ENCODE results near the gene SUSD6.
A peak's percentile ranks its signal among the peaks of the same experiment; 100 is the strongest.
"Not testable (repeated sequence)": the region's sequence is repeated elsewhere in the genome, so short reads cannot be mapped to it uniquely, and the experiment has no call there.

SUSD6 gene

GRCh38 chr14:69624136-69624535, 12.7 kb downstream of the SUSD6 start:
- no peak for DNase-seq (ENCODE audit: low read depth)

- DNase-seq (ENCODE audit: low read depth), result peak; percentile 66
Observed at GRCh38 chr14:69625299-69626131, 14.1 kb downstream of the SUSD6 start.

GRCh38 chr14:69626132-69626500, 14.7 kb downstream of the SUSD6 start:
- no peak for DNase-seq (ENCODE audit: low read depth)

- no peak for DNase-seq (ENCODE audit: low read depth)
Observed at GRCh38 chr14:69629225-69630127, 18.1 kb downstream of the SUSD6 start.

GRCh38 chr14:69630360-69630759, 19.0 kb downstream of the SUSD6 start:
- DNase-seq (ENCODE audit: low read depth), result no peak

GRCh38 chr14:69631509-69631908, 20.1 kb downstream of the SUSD6 start:
- no peak for DNase-seq (ENCODE audit: low read depth)

GRCh38 chr14:69632164-69632563, 20.8 kb downstream of the SUSD6 start:
- no peak for DNase-seq (ENCODE audit: low read depth)

- DNase-seq (ENCODE audit: low read depth), result no peak
Observed at GRCh38 chr14:69632593-69633151, 21.3 kb downstream of the SUSD6 start.

- no peak for DNase-seq (ENCODE audit: low read depth)
Observed at GRCh38 chr14:69633238-69633637, 21.8 kb downstream of the SUSD6 start.

- DNase-seq (ENCODE audit: low read depth), result no peak
Observed at GRCh38 chr14:69635981-69636639, 24.7 kb downstream of the SUSD6 start.

GRCh38 chr14:69636718-69637480, 25.5 kb downstream of the SUSD6 start:
- DNase-seq (ENCODE audit: low read depth), result no peak

GRCh38 chr14:69637503-69638031, 26.2 kb downstream of the SUSD6 start:
- DNase-seq (ENCODE audit: low read depth), result no peak

- no peak for DNase-seq (ENCODE audit: low read depth)
Observed at GRCh38 chr14:69640931-69641330, 29.5 kb downstream of the SUSD6 start.

- DNase-seq (ENCODE audit: low read depth), result not testable (repeated sequence)
Observed at GRCh38 chr14:69642212-69642793, 30.9 kb downstream of the SUSD6 start.

- DNase-seq (ENCODE audit: low read depth), result peak; percentile 50
Observed at GRCh38 chr14:69643430-69644200, 32.2 kb downstream of the SUSD6 start.

GRCh38 chr14:69644814-69645213, 33.4 kb downstream of the SUSD6 start:
- DNase-seq (ENCODE audit: low read depth), result no peak

GRCh38 chr14:69647213-69647612, 35.8 kb downstream of the SUSD6 start:
- DNase-seq (ENCODE audit: low read depth), result no peak

- DNase-seq (ENCODE audit: low read depth), result not testable (repeated sequence)
Observed at GRCh38 chr14:69647642-69648041, 36.2 kb downstream of the SUSD6 start.

GRCh38 chr14:69648480-69649451, 37.4 kb downstream of the SUSD6 start:
- no peak for DNase-seq (ENCODE audit: low read depth)
